Prostate gland (tissue), 2 donors: ENCODE results near the gene YOD1.

Experiments used
- POLR2A ChIP-seq: fragments of 450-650 bp; IDR thresholded peaks from one replicate; pipeline ENCODE4 v1.6.1; 2016; ENCODE audit warnings: antibody characterized with exemption, mild to moderate bottlenecking
- POLR2AphosphoS5 ChIP-seq: sonication (generic); formaldehyde crosslinking; IDR thresholded peaks from one replicate; pipeline ENCODE4 v1.6.1; 2017; ENCODE audit warnings: antibody characterized with exemption
- TF ChIP-seq, protein P1 (sequence below), 4 experiments: fragments of 200-600 bp in 2 of 4; fragments of 450-650 bp in 2 of 4; sonication (generic) in 2 of 4; IDR thresholded peaks; 1 replicate in 3 of 4; 2 replicates in 1 of 4; pipeline ENCODE4 v1.5.1; 2016 to 2019; ENCODE audit warnings: antibody characterized with exemption in 4 of 4, mild to moderate bottlenecking in 2 of 4, moderate library complexity in 2 of 4

DNA sequence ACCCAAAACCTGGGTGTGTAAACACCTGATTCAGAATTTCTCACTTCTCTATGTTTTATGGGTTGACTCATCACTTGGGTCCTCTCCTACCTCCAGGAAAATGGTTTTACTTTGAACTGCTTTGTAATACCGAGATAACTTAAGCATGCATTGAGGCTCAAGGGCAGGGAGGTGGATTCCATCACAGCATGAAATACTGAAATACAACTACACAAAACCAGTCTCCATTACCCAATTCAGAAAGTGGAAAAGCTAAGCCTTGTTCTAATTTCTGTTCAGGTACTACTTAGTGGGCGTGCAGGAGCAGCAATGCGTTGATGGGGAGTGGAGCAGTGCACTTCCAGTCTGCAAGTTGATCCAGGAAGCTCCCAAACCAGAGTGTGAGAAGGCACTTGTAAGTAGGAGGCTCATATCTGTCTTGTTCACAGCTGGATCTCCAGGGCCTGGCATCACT, 46.9 kb upstream of the YOD1 start:
- TF ChIP-seq, protein P1, sequence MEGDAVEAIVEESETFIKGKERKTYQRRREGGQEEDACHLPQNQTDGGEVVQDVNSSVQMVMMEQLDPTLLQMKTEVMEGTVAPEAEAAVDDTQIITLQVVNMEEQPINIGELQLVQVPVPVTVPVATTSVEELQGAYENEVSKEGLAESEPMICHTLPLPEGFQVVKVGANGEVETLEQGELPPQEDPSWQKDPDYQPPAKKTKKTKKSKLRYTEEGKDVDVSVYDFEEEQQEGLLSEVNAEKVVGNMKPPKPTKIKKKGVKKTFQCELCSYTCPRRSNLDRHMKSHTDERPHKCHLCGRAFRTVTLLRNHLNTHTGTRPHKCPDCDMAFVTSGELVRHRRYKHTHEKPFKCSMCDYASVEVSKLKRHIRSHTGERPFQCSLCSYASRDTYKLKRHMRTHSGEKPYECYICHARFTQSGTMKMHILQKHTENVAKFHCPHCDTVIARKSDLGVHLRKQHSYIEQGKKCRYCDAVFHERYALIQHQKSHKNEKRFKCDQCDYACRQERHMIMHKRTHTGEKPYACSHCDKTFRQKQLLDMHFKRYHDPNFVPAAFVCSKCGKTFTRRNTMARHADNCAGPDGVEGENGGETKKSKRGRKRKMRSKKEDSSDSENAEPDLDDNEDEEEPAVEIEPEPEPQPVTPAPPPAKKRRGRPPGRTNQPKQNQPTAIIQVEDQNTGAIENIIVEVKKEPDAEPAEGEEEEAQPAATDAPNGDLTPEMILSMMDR (IDR thresholded peaks at IDR 0.05), result no peak
- no peak for TF ChIP-seq POLR2A
- TF ChIP-seq POLR2AphosphoS5, result no peak
